Liver (tissue), 9 donors: ENCODE data around the gene LAMA2. TPM values are rescaled to one million over a fixed set of nuclear protein-coding genes. Genes with fewer than 3 reads are reported as not detected.

ENCODE experiments used
- DNase-seq: peaks from one replicate; pipeline ENCODE4 v3.0.0-alpha.2; 2017; ENCODE audit warnings: low spot score
- H3K27ac ChIP-seq, 2 donors: one replicate each; pipeline ENCODE4 v1.7.0; 2013; ENCODE audit warnings: inconsistent platforms in 2 of 2, low read length in 2 of 2, control low read depth in 1 of 2, low read depth in 1 of 2, mild to moderate bottlenecking in 1 of 2
- H3K27me3 ChIP-seq, 4 donors: one replicate each; pipeline versions ENCODE4 v1.6.1 to v1.7.0; 2013; ENCODE audit warnings: low read length in 3 of 4, inconsistent platforms in 1 of 4, mild to moderate bottlenecking in 1 of 4, moderate library complexity in 1 of 4; ENCODE audit not compliant: control insufficient read depth in 4 of 4, insufficient read depth in 4 of 4
- H3K36me3 ChIP-seq, 4 donors: one replicate each; pipeline versions ENCODE4 v1.6.1 to v1.7.0; 2013; ENCODE audit warnings: low read length in 3 of 4, mild to moderate bottlenecking in 3 of 4, low read depth in 1 of 4, moderate library complexity in 1 of 4; ENCODE audit not compliant: control insufficient read depth in 4 of 4, insufficient read depth in 3 of 4
- H3K4me1 ChIP-seq, 4 donors: one replicate each; pipeline versions ENCODE4 v1.6.1 to v1.7.0; 2013; ENCODE audit warnings: low read length in 3 of 4, mild to moderate bottlenecking in 3 of 4, moderate library complexity in 1 of 4; ENCODE audit not compliant: control insufficient read depth in 4 of 4, insufficient read depth in 4 of 4
- H3K4me3 ChIP-seq, 3 donors: one replicate each; pipeline versions ENCODE4 v1.6.1 to v1.7.0; 2013; ENCODE audit warnings: low read length in 3 of 3, control low read depth in 1 of 3, low read depth in 1 of 3, mild to moderate bottlenecking in 1 of 3
- H3K9ac ChIP-seq, 2 donors: one replicate each; pipeline ENCODE4 v1.7.0; 2013; ENCODE audit warnings: low read length in 2 of 2, mild to moderate bottlenecking in 2 of 2, moderate library complexity in 2 of 2, control low read depth in 1 of 2, low read depth in 1 of 2
- H3K9me3 ChIP-seq, 4 donors: one replicate each; pipeline versions ENCODE4 v1.6.1 to v1.7.0; 2013; ENCODE audit warnings: low read length in 3 of 4; ENCODE audit not compliant: control insufficient read depth in 4 of 4
- ATF3 ChIP-seq: IDR thresholded peaks from 2 replicates; pipeline ENCODE4 v1.6.1; 2016; ENCODE audit warnings: antibody characterized with exemption
- CTCF ChIP-seq: fragments of 150-350 bp; IDR thresholded peaks from 2 replicates; pipeline ENCODE4 v1.5.1; 2017; ENCODE audit warnings: improper control_type of control experiment, low read depth, low read length; ENCODE audit not compliant: missing input control
- EGR1 ChIP-seq, 2 donors: IDR thresholded peaks; 2 replicates each; pipeline ENCODE4 v1.6.1; 2016 to 2018; ENCODE audit warnings: antibody characterized with exemption in 2 of 2, low read depth in 2 of 2
- FOXA1 ChIP-seq: IDR thresholded peaks from 2 replicates; pipeline ENCODE4 v1.6.1; 2016; ENCODE audit warnings: antibody characterized with exemption
- FOXA2 ChIP-seq: IDR thresholded peaks from 2 replicates; pipeline ENCODE4 v1.6.1; 2016; ENCODE audit warnings: antibody characterized with exemption
- GABPA ChIP-seq, 2 donors: IDR thresholded peaks in 1 of 2; conservative IDR thresholded peaks in 1 of 2; 2 replicates each; pipeline ENCODE4 v1.6.1; 2016; ENCODE audit warnings: antibody characterized with exemption in 2 of 2, mild to moderate bottlenecking in 1 of 2, moderate library complexity in 1 of 2
- HNF4A ChIP-seq, 2 donors: conservative IDR thresholded peaks; 2 replicates each; pipeline ENCODE4 v1.6.1; 2016; ENCODE audit warnings: antibody characterized with exemption in 2 of 2, mild to moderate bottlenecking in 2 of 2
- HNF4G ChIP-seq: IDR thresholded peaks from 2 replicates; pipeline ENCODE4 v1.6.1; 2016; ENCODE audit warnings: antibody characterized with exemption
- JUND ChIP-seq, 2 donors: IDR thresholded peaks; 2 replicates each; pipeline ENCODE4 v1.6.1; 2016; ENCODE audit warnings: antibody characterized with exemption in 2 of 2
- NR2F2 ChIP-seq: IDR thresholded peaks from 2 replicates; pipeline ENCODE4 v1.6.1; 2016; ENCODE audit warnings: antibody characterized with exemption
- REST ChIP-seq: IDR thresholded peaks from 2 replicates; pipeline ENCODE4 v1.6.1; 2016; ENCODE audit warnings: antibody characterized with exemption, mild to moderate bottlenecking
- RXRA ChIP-seq, 2 donors: IDR thresholded peaks; 2 replicates each; pipeline ENCODE4 v1.6.1; 2017 to 2018; ENCODE audit warnings: antibody characterized with exemption in 2 of 2, mild to moderate bottlenecking in 1 of 2
- SP1 ChIP-seq: IDR thresholded peaks from 2 replicates; pipeline ENCODE4 v1.6.1; 2018; ENCODE audit warnings: antibody characterized with exemption, mild to moderate bottlenecking
- TAF1 ChIP-seq: conservative IDR thresholded peaks from 2 replicates; pipeline ENCODE4 v1.6.1; 2016; ENCODE audit warnings: antibody characterized with exemption, mild to moderate bottlenecking
- YY1 ChIP-seq: IDR thresholded peaks from 2 replicates; pipeline ENCODE4 v1.6.1; 2016; ENCODE audit warnings: antibody characterized with exemption, mild to moderate bottlenecking
- WGBS: extraction: QIAGEN DNeasy Blood & Tissue Kit; methylation state at CpG from one replicate; pipeline ENCODE4 v1.1.7; 2013; 5-methylcytosine and 5-hydroxymethylcytosine counted together
- polyA plus RNA-seq, 2 donors: library from polyadenylated mRNA; stranded (reverse) in 1 of 2; unstranded in 1 of 2; fragments of 200-250 nt in 1 of 2; fragments of >200 nt in 1 of 2; fragmentation: Nextera tagmentation in 1 of 2; extraction: Ambion mirVana in 1 of 2; gene quantifications; one replicate each; pipeline versions ENCODE4 v1.2.1 to v1.2.3, GENCODE V29; 2013 to 2015
- total RNA-seq, 2 donors: library from RNA; depleted of rRNA; stranded (reverse); fragments of >200 nt; gene quantifications; one replicate each; pipeline ENCODE4 v1.2.3, GENCODE V29; 2014
- TF ChIP-seq, protein P1 (sequence below): IDR thresholded peaks from 2 replicates; pipeline ENCODE4 v1.6.1; 2016; ENCODE audit warnings: antibody characterized with exemption
- TF ChIP-seq, protein P2 (sequence below): IDR thresholded peaks from 2 replicates; pipeline ENCODE4 v1.6.1; 2016; ENCODE audit warnings: antibody characterized with exemption
- donor health status: healthy.
- donor health status: healthy.
- donor health status: healthy.
- donor health status: healthy.
- donor health status: healthy.

LAMA2 gene
- total and polyA plus RNA-seq, 4 donors: 1.3 to 17.0 (median 3.0) TPM

GRCh38 chr6:129257196-129257595 is 374.3 kb downstream of the LAMA2 start (continued):
- TF ChIP-seq EGR1 (IDR thresholded peaks at IDR 0.05; ENCODE audit: low read depth in 2 of 2) (no peak), HNF4G (no peak)

GRCh38 chr6:129262661-129263060 is 379.7 kb downstream of the LAMA2 start:
- Histone ChIP-seq H3K9me3 (no peaks in the 10 kb centered on the region), H3K27ac (no peak overlapping the region), H3K4me3 (no peak overlapping the region), H3K4me1 (no peaks in the 10 kb centered on the region), H3K9ac (no peak overlapping the region), H3K36me3 (no peaks in the 10 kb centered on the region), H3K27me3 (peaks cover 0 to 5% (median 0%) of the 10 kb centered on the region in 4 donors)
- DNase-seq: no peak
- WGBS: 51% methylated on average over 1 of the region's 1 CpG
- no peak for TF ChIP-seq GABPA (IDR thresholded peaks at IDR 0.05 in 1 of 2, conservative IDR thresholded peaks at IDR 0.05 in 1 of 2)
- TF ChIP-seq, protein P1, sequence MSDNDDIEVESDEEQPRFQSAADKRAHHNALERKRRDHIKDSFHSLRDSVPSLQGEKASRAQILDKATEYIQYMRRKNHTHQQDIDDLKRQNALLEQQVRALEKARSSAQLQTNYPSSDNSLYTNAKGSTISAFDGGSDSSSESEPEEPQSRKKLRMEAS: no peak
- no peak for TF ChIP-seq YY1
- no peak for TF ChIP-seq SP1
- TF ChIP-seq EGR1 (IDR thresholded peaks at IDR 0.05; ENCODE audit: low read depth in 2 of 2): no peak
- no peak for TF ChIP-seq NR2F2
- TF ChIP-seq, protein P2, sequence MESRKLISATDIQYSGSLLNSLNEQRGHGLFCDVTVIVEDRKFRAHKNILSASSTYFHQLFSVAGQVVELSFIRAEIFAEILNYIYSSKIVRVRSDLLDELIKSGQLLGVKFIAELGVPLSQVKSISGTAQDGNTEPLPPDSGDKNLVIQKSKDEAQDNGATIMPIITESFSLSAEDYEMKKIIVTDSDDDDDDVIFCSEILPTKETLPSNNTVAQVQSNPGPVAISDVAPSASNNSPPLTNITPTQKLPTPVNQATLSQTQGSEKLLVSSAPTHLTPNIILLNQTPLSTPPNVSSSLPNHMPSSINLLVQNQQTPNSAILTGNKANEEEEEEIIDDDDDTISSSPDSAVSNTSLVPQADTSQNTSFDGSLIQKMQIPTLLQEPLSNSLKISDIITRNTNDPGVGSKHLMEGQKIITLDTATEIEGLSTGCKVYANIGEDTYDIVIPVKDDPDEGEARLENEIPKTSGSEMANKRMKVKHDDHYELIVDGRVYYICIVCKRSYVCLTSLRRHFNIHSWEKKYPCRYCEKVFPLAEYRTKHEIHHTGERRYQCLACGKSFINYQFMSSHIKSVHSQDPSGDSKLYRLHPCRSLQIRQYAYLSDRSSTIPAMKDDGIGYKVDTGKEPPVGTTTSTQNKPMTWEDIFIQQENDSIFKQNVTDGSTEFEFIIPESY: no peak
- TF ChIP-seq TAF1: no peak
- no peak for TF ChIP-seq REST
- TF ChIP-seq FOXA1: no peak

DNA sequence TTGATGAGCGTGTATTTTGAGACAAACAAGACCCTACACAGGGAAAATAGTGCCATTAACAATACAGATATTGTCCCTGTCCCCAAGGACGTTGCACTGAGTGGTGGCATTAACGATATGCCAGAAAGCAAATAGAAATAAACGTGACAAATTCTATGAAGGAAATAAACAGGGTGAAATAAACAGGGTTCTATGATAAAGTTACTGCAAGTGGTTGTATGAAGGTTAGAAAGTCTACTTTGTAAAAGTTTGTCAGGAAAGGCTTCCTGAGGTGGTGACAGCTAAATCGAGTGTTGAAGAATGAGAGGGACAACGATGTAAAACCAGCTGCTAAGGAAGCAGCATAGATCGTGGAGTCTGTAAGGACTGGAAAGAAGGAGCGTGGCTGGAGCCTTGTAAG is 380.2 kb downstream of the LAMA2 start:
- Histone ChIP-seq H3K9ac (no peak overlapping the region), H3K27ac (no peak overlapping the region), H3K9me3 (no peaks in the 10 kb centered on the region), H3K27me3 (peaks cover 0 to 5% (median 0%) of the 10 kb centered on the region in 4 donors), H3K36me3 (no peaks in the 10 kb centered on the region), H3K4me1 (no peaks in the 10 kb centered on the region), H3K4me3 (no peak overlapping the region)
- WGBS: 63% methylated on average over 8 of the region's 8 CpGs
- no peak for DNase-seq
- TF ChIP-seq FOXA2 (no peak), CTCF (no peak), HNF4A (conservative IDR thresholded peaks at IDR 0.05) (no peak), RXRA (IDR thresholded peaks at IDR 0.05) (no peak), GABPA (IDR thresholded peaks at IDR 0.05 in 1 of 2, conservative IDR thresholded peaks at IDR 0.05 in 1 of 2) (no peak), JUND (IDR thresholded peaks at IDR 0.05) (no peak), EGR1 (IDR thresholded peaks at IDR 0.05; ENCODE audit: low read depth in 2 of 2) (no peak), ATF3 (no peak), REST (no peak), NR2F2 (no peak), YY1 (no peak)
- TF ChIP-seq, protein P2: no peak
